Right ventricle myocardium inferior (tissue), 1 donor: ENCODE measurements around the gene ANKRD27. TPM values are rescaled to one million over a fixed set of nuclear protein-coding genes. Genes with fewer than 3 reads are reported as not detected.
A peak's percentile ranks its signal among the peaks of the same experiment; 100 is the strongest.
"Not testable (repeated sequence)": the region's sequence is repeated elsewhere in the genome, so short reads cannot be mapped to it uniquely, and the experiment has no call there.

Experiments
- ATAC-seq: fragments of 200-7000 bp; cut with Tn5 transposase; one replicate; pipeline ENCODE4 v1.9.1; 2020; ENCODE audit warnings: mild to moderate bottlenecking, moderate library complexity
- DNase-seq: peaks from one replicate; pipeline ENCODE4 v3.0.0; 2021; ENCODE audit errors: missing footprints
- intact Hi-C: fragments of 100-400 bp; cut with DNase I; formaldehyde crosslinking; loops from one replicate; pipeline ENCODE4 v1.11.0; 2022
- total RNA-seq: library from RNA; stranded (reverse); fragmentation: NEBNext Ultra II Directional; extraction: Animal tissue kit (Norgen Biotek cat#: 25700); gene quantifications from one replicate; pipeline ENCODE4 v1.2.1, GENCODE V29; 2021
- donor health status: DM: no; HTN: yes; CAD: no; lungs with severe emphysema.

ANKRD27 gene
- total RNA-seq, 1 donor from 2014 or later: 25.9 TPM

GRCh38 chr19:32666084-32666483, 8.9 kb downstream of the ANKRD27 start:
- DNase-seq (no peak), ATAC-seq (peak; percentile 51)
- intact Hi-C loops: no loop called here

- intact Hi-C loops: no loop called here
- ATAC-seq (no peak), DNase-seq (peak; percentile 37)
These were observed 12.8 kb downstream of the ANKRD27 start for GRCh38 chr19:32662186-32662585.

- intact Hi-C loops: no loop called here
- no peak for ATAC-seq
- no peak for DNase-seq
These were observed 13.7 kb downstream of the ANKRD27 start for GRCh38 chr19:32661318-32661717.

- DNase-seq (peak; percentile 46), ATAC-seq (no peak)
- intact Hi-C loops: no loop called here
These were observed 16.5 kb downstream of the ANKRD27 start for GRCh38 chr19:32658527-32658926.

- intact Hi-C loops: no loop called here
- no peak for ATAC-seq
These were observed 16.9 kb downstream of the ANKRD27 start for GRCh38 chr19:32658075-32658474.

DNA sequence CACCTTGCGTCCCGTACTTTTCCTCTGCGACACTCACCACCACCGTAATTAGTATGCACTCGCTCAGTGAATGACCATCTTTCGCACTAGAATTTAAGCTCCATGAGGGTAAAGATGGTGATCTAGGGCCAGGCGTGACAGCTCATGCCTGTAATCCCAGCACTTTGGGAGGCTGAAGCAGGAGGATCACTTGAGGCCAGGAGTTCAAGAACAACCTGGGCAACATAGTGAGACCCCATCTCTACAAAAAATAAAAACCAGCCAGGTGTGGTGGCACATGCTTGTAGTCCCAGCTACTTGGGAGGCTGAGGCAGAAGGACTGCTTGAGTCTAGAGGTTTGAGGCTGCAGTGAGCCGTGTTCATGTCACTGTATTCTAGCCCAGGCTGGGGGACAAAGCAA, 18.6 kb downstream of the ANKRD27 start:
- DNase-seq, ATAC-seq, intact Hi-C loops: not testable (repeated sequence)

More at GRCh38 chr19:32658075-32658474, 16.9 kb downstream of the ANKRD27 start:
- peak; percentile 52 for DNase-seq

GRCh38 chr19:32653599-32653915, 21.4 kb downstream of the ANKRD27 start:
- ATAC-seq (no peak), DNase-seq (peak; percentile 30)
- intact Hi-C loops: no loop called here

DNA sequence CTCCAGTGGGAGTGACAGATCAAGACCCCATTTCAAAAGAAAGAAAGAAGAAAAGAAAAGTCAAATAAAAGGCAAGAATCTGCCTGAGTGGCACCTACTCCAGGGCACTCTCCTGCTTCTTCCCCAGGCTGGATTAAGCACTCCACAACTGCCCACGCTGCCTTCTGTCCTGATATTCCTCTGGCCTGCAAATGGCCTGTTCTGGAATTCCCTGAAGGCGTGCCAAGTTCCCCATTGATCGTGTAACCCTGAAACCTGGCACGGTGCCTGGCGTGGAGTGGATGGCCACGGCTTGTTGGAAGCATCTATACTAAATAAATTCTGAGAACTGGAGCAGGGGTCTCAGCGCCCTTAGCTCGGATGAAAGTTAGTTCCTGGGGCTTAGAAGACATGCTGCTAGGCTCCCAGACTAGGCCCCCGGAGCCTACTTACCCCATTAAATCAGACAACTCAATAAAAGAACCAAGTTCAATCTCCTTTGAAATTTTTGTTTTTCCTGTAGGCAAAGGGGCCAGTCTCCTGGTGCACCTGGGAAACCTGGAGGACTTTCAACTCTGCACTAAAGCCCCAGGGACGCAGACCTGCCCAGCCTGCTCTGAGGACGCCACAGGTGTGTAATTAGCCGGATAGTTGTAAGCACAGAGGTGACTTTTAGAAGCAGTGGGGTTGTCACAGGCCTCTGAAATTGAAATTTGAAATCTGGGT, 21.9 kb downstream of the ANKRD27 start:
- ATAC-seq (peak; percentile 47), DNase-seq (peak; percentile 90)
- intact Hi-C loops: no loop called here

GRCh38 chr19:32652331-32652730, 22.6 kb downstream of the ANKRD27 start:
- DNase-seq: peak; percentile 56
- ATAC-seq, intact Hi-C loops: not testable (repeated sequence)

GRCh38 chr19:32651729-32652140, 23.2 kb downstream of the ANKRD27 start:
- peak; percentile 80 for ATAC-seq
- DNase-seq: peak; percentile 66
- intact Hi-C loops: no loop called here

- ATAC-seq (no peak), DNase-seq (peak; percentile 17)
- intact Hi-C loops: no loop called here
These were observed 24.3 kb downstream of the ANKRD27 start for GRCh38 chr19:32650671-32651070.

GRCh38 chr19:32649751-32650150, 25.2 kb downstream of the ANKRD27 start:
- DNase-seq: peak; percentile 75
- intact Hi-C loops: loop anchor here (1.0 kb wide), 1 partner anchor 26 kb away; the partner anchor contains the start of genes ANKRD27 and RGS9BP
- peak; percentile 79 for ATAC-seq

DNA sequence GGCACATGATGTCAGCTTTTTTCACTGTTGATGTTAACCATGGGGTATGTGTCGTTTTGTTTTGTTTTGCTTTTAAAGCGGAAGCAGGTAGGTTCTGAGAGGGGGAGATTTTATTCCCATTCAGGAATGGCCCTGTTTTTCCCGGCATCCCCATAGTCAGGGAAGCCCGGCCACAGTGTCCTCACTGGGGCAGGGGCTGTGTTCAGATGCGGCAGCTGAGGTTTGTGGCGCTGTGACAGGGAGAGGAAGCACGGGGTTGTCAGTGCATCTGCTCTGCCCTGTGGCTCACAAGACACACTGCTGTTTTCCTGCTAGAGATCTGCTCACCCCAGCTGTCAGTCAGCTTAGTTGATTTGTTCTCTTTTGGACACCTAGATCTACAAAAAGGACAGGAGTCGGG, 27.6 kb downstream of the ANKRD27 start:
- DNase-seq: no peak
- no peak for ATAC-seq
- intact Hi-C loops: no loop called here

GRCh38 chr19:32646556-32646955, 28.4 kb downstream of the ANKRD27 start:
- ATAC-seq (no peak), DNase-seq (no peak)
- intact Hi-C loops: no loop called here

DNA sequence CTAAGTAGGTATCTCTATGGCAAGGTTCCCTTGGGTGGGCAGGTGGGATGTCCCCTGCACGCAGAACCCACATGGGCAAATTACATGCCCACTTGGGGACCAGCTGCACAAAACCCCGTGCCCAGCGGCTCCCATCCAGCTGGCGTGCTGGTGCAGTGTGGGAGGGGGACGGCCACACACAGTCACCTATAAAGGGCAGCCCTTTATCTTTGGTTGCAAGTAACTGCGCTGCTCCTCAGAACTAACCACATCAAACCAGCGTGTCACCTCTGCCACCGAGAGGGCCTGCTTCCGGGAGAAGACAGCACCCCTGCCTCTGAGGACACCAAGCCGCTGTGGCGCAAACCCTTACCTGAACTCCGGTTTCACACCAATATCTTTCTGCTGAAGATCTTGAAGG, 32.2 kb downstream of the ANKRD27 start:
- intact Hi-C loops: no loop called here
- DNase-seq (peak; percentile 50), ATAC-seq (no peak)

DNA sequence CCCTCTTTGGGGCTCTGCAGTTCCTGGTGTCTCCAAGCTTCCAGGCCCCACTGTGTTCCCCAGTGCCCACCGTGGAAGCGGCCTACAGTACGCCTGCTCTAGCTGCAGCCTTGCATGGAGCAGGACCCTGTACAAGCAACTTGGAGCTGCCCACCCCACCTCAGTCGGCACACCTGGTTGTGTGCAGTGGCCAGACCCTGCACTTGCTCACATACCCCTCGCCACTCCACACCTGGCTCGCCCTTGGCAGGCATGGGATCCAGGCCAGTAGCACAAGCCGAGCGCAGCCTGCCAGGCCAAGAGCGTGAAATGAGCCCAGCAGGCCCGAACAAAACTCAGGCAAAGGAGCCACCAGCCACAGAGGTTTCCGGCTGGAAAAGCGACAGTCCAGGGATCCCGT, 36.4 kb downstream of the ANKRD27 start:
- ATAC-seq (no peak), DNase-seq (peak; percentile 31)
- intact Hi-C loops: no loop called here

DNA sequence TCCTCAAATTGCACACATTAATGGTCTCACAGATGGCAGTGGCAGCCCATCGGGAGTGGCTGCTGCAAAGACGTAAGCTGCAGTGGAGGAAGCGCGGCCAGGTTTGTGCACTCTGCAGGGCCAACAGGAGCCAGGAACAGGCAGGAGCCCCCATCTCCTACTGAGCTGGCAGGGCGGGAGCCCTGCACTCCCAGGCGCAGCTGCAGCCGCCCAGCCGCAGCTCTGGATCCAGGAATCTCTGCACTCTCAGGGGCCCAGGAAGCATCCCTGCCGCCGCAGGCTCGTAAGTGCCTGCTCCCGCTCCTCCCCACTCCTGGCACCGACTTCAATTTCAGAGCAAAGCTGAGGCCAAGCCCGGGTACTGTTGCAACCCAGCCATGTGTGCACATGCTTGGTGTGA, 37.5 kb downstream of the ANKRD27 start:
- no peak for ATAC-seq
- intact Hi-C loops: no loop called here
- DNase-seq: peak; percentile 56

DNA sequence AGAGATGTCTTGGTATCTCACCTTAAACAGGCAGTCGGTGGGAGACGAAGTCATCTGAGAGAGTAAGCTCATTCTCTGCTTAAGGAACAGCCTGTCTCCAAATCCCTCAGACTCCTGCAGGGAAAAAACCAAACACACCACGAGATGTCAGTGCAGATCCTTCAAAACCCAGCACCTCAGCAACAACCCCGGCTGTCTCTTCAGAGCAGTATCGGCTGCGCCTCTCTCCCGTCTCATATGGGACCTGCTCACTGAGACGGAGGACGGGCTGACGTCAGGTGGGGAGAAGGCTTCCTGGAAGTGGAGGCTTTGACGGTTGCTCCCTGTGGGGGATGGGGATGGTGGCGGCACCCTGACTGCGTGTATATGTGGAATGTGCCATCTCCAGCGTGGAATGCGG, 43.6 kb downstream of the ANKRD27 start:
- DNase-seq (no peak), ATAC-seq (no peak)
- intact Hi-C loops: no loop called here

- DNase-seq (no peak), ATAC-seq (no peak)
- intact Hi-C loops: no loop called here
These were observed 44.6 kb downstream of the ANKRD27 start for GRCh38 chr19:32630338-32630737.

- intact Hi-C loops: no loop called here
- ATAC-seq (peak; percentile 48), DNase-seq (no peak)
These were observed 47.2 kb downstream of the ANKRD27 start for GRCh38 chr19:32627714-32628270.

DNA sequence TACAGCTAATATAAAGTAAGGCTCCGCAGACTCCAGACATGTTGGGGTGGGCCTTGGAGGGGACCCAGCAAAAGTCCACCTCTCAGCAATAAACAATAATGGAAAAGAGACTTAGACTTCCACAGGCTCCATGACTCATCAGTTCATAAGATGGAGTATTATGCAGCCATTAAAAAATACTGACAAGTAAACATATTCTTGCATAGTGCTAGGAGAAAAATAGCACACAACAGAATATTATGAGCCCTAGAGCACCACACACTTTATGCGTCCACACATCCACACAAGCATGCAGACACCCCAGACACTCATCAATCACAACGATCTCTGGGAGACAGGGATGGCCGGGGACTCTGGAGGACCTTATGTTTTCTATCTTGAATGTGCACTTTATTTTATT, 48.0 kb downstream of the ANKRD27 start:
- intact Hi-C loops: no loop called here
- DNase-seq (no peak), ATAC-seq (no peak)
